GM19324 (cell line): Measurements from ENCODE around the gene BCL2L12.
A peak's percentile ranks its signal among the peaks of the same experiment; 100 is the strongest.

Experiments used
- ATAC-seq: cut with Tn5 transposase; IDR thresholded peaks from one replicate; pipeline ENCODE4 v1.9.1; 2021; ENCODE audit warnings: mild to moderate bottlenecking, moderate library complexity; ENCODE audit not compliant: unreplicated experiment, low FRiP score

BCL2L12 gene

DNA sequence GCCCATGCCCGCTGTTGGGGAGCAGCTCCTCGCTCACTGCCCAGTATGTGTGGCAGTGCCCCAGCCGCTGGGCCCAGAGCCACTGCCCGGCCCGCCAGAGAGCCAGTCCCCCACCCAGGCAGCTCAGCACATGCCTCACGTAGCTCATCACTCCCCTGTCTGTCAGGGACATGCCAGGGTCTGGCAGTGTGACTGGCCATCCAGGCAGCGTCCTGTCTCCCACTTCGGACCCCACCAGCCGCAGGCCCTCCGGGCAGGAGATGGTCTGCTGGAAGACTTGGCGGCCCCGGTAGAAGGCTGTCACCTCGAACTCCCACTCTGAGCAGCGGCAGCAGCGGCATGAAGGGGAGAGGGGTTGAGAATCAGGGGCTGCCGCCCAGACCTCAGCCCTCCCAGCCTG lies 3.7 kb upstream of the BCL2L12 start:
- no peak for ATAC-seq

GRCh38 chr19:49663224-49663623 lies 2.5 kb upstream of the BCL2L12 start:
- no peak for ATAC-seq

DNA sequence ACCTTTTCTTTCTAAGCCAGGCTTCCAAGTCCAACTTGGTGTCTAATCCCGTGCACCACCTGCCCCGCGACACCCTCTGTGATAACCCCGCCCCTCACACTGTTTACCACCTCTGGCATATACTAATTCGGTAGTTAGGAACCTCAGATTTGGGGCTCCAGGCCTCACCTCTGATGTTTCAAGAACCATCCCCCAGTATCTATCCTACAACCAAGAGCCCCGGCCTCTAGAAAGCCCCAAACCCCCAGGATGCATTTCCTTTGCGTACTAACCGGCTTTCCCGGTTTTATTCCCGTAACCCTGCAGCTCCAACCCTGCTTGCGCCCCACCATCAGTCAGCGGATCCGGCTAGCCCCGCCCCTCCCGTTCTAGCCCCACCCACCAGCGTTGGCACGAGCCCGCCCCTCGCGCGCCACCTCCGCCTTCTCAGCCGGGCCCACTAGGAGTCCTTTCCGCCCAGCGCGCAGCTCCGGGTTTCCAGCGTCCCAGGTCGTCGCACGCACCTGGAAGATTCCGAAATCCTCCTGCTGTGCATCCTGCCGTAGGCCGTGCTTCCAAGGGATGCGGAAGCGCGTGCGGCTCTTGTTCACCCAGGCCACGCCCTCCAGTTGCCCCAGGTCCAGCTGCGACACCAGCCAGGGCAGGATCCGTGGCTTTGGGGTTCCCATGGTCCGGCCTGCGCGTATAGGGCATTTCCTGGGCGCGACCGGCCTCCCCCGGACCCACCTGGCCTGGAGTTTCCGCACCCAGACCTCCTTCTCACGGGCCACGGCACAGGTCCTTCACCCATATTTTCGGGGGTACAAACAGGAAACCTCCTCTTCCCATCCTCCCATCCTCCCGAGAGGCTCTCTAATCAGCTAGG lies 1.3 kb upstream of the BCL2L12 start:
- peak; percentile 38 for ATAC-seq

- no peak for ATAC-seq
Measured at GRCh38 chr19:49665036-49665350, 740 bp upstream of the BCL2L12 start.

- ATAC-seq, result no peak
Measured at GRCh38 chr19:49666120-49666444, 349 bp downstream of the BCL2L12 start.

- ATAC-seq, result no peak
Measured at GRCh38 chr19:49667473-49667872, 1.7 kb downstream of the BCL2L12 start.

DNA sequence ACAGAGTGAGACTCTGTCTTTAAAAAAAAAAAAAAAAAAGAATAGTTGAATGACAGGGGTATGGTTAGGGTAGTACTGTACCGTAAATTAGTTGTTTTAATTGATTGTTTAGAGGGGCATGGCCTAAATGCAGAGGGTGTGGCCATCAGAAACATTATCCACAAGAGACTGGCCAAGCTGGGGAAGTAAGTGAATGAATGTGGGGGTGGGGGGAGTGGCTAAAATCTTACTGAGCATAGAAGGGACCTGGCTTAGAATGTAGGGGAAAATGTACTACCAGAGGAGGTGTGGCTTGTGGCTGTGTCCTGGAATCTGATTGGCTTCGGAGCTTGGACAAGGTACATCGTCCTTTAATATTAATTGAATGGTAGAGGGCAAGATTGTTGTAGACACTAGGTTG lies 3.8 kb downstream of the BCL2L12 start:
- ATAC-seq, result no peak

GRCh38 chr19:49672131-49672919 lies 6.6 kb downstream of the BCL2L12 start:
- no peak for ATAC-seq

DNA sequence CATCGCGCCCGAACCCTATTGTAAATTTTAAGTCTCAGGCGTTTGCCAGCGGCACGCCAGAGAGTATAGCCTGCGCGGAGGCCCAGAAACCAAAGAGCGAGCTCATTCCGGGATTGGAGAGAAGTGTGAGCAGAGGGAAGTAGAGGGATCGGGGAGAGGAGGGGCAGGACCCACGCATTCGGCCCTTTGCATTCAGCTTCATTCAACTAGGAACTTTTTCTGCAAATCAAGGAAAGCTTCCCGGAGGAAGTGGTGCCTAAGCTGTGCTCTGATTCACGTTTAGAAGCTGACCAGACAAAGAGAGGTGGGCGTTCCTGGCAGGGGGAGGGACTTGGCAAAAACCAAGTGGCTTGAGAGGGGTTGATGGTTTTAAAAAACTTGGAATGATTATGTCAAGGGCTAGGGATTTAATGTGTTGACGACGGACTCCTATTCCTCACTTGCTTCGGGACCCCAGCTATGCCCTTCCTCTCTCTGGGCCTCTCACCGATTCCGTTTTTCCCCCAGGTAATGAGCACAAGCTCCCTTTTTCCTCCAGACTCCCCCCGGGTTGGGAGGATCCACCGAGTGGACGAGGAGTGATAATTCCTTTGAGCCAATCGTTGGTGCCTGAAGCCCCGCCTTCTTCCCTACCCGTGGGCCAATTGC lies 10.5 kb downstream of the BCL2L12 start:
- peak; percentile 22 for ATAC-seq

- peak; percentile 82 for ATAC-seq
Measured at GRCh38 chr19:49676784-49677230, 11.1 kb downstream of the BCL2L12 start.

GRCh38 chr19:49677231-49677900 lies 11.6 kb downstream of the BCL2L12 start, which contains the start of gene PRMT1:
Gene PRMT1 (plus strand): TSS chr19:49677271. CDS start chr19:49677281, 10 bp downstream.
- peak; percentile 5 for ATAC-seq

GRCh38 chr19:49677901-49678674 lies 12.4 kb downstream of the BCL2L12 start:
- ATAC-seq, result no peak

DNA sequence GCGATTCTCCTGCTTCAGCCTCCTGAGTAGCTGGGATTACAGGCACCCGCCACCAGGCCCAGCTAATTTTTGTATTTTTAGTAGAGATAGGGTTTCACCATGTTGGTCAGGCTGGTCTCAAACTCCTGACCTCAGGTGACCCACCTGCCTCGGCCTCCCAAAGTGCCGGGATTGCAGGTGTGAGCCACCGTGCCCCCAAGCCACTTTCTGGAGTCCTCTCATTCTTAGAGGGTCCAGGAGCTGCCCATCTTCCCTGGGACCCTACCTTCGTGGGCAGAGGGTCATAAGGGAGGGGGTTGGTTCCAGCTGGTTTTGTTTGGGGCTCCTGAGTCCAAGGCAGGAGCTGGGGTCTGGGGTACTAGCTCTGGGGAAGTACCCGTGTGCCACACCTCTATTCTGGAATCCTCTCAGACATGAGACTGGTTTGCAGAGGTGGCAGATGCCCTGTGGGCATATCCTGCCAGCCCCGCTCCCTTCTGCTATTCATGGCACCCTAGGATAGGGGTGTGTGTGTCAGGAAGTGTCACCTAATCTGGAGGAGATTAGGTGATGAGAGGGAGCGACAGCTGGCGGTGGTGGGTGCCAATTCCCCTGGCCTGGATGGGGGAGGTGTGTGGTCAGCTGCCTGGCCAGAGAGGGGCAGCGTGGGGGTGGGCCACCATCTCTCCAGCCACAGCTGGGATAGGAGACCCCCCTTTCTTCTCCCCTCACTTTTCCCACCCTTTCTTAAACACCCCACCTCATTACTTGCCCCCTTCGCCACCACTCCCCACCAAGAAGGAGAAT lies 13.4 kb downstream of the BCL2L12 start:
- ATAC-seq, result no peak

GRCh38 chr19:49679771-49680413 lies 14.2 kb downstream of the BCL2L12 start:
- ATAC-seq, result no peak

GRCh38 chr19:49680421-49681351 lies 15.0 kb downstream of the BCL2L12 start:
- ATAC-seq, result no peak

DNA sequence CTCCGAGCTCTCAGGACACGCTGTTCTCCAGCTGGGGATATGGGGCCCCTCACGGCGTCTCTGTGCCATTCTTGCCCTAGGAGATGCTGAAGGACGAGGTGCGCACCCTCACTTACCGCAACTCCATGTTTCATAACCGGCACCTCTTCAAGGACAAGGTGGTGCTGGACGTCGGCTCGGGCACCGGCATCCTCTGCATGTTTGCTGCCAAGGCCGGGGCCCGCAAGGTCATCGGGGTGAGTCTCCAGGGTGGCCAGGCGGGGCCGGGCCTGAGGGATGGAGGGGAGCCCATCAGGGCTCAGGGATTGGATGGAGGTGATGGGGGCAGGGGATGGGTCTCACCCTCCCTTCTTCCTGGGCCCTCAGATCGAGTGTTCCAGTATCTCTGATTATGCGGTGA lies 16.1 kb downstream of the BCL2L12 start:
- ATAC-seq, result no peak

DNA sequence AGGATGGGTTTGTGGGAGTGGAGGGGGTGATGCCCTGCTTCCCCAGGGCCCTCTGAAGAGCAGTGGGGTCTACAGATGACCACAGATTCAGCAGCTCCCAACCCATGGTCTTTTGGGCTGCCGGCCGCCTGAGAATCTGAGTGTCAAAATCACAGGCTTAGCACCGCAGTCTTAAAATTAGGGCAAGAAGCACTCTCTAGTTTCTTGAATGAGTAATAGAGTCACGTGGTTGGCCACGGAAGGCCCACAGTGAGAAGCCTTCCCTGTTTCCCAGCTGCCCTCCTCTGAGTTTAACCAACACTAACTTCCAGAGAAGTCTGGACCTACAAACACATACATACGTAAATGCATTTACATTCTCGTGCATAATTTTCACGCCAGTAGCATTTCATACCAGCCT lies 16.5 kb downstream of the BCL2L12 start:
- no peak for ATAC-seq

DNA sequence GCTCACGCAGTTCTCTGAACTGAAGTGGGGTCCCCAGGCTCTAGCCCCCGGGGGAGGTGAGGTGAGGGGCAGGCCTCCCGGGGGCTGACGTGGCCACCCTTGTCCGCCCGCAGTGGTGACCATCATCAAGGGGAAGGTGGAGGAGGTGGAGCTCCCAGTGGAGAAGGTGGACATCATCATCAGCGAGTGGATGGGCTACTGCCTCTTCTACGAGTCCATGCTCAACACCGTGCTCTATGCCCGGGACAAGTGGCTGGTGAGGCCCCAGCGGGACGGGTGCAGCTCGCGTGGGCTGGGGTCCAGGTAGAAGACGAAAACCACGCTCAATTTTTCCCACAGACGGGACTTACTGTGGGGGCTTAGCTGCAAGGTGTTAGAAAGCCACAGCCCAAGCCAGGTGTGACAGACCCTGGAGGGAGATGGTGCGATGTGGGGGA lies 18.1 kb downstream of the BCL2L12 start:
- no peak for ATAC-seq
